ENCODE results near the gene ZFYVE21.
"Not testable (repeated sequence)": the region's sequence is repeated elsewhere in the genome, so short reads cannot be mapped to it uniquely, and the experiment has no call there.

ZFYVE21 gene

DNA sequence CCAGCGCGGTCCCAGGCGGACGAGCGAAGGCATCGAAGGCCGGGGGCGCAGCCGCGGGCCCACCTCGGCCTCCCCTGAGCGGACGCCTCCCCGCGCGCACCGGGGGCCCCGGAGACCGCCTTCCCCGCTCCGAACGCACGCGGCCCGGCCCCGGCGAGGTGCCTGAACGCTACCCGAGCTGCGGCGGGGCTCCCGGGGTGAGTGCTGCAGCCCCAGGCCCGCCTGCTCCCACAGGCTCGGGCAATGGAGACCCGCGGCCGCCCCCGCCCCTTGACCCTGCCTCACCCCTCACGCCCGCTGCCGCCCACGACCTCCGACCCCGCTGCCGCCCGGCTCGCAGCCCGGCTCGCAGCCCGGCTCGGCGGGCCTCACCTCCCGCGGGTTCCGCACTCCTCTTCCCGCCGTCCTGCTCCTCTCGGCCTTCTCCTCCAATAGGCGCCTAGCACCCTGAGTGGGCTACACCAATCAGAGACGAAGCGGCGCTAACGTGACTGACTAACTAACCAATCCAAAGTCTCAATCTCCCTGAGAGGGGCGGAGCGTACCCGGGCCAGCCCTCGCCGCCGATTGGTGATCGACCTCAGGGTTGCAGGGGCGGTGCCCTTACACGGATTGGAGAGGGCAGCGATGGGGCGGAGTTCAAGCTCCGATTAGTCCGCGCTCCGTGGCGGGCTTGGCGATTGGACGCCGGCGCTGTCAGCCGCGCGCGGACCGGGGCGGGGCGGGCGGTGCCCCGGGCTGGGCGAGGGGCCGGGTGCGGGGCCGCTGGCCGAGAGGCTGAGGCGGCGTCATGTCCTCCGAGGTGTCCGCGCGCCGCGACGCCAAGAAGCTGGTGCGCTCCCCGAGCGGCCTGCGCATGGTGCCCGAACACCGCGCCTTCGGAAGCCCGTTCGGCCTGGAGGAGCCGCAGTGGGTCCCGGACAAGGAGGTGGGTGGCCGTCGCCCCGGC, at the start of gene ZFYVE21, which contains the start of gene XRCC3:
ZFYVE21 (plus strand) TSS at position 759 of the 949 bp plus-strand sequence; CDS start at position 791, 32 bp downstream.
XRCC3 (minus strand) TSS at position 400 of the 949 bp plus-strand sequence. CDS start 4,364 bp downstream, outside the sequence.
- peak; percentile 100 for DNase-seq (ENCODE audit: low read depth)

DNA sequence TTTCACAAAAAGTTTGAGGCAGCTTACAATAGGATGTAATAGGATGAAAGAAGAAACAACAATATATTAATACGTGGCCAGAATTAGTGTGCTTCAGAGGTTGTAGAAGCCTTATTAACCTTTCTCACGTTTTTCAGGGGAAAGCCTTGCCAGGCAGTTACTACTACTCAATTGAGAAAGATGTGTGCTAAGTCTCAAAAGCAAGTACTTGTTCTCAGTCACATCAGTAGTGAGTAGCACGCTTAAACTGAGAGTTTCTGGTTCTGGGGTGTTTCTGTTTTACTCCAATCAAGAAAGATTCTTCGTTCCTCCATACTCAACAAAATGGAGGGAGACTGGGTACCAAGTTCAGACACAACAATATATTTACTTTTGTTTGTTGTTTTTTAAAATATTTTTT, 47.9 kb upstream of the ZFYVE21 start:
- DNase-seq (ENCODE audit: low read depth): no peak

DNA sequence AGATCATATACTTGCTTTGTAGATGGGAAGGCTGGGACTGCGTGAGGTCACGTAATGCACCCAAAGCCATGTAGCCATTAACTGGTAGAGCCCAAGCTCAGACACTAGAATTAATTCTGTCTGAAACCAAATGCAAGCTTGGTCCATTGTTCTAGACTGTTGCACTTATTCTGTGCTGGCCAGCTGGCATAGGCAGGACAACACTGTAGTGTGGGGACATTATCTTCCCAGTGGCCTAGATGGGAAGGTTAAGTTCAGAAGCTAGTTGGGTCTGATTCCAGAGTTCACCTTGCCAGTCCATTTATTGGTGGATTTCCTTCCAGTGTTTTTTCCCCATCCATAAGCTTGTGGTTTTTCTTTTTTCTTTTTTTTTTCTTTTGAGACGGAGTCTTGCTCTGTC, 47.5 kb upstream of the ZFYVE21 start:
- no peak for DNase-seq (ENCODE audit: low read depth)

GRCh38 chr14:103669370-103669769, 46.2 kb upstream of the ZFYVE21 start:
- DNase-seq (ENCODE audit: low read depth): no peak

DNA sequence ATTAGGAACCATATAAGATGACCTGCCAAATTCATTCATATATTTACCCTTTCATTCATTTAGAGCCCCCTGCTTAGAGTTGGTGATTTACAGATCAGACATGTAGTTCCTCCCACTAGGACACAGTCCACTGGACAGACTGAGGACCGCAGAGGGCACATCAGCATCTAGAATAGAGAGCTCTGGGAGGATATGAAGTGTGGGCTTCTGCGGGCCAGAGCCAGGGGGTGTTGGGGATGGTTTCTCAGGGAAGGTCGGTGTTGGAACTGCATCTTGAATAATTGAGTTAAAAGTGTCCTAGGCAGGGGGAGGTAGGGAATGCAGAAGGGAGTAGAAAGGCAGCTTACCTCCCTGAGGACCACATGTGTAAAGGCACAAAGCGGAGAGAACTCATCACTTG, 43.7 kb upstream of the ZFYVE21 start:
- no peak for DNase-seq (ENCODE audit: low read depth)

DNA sequence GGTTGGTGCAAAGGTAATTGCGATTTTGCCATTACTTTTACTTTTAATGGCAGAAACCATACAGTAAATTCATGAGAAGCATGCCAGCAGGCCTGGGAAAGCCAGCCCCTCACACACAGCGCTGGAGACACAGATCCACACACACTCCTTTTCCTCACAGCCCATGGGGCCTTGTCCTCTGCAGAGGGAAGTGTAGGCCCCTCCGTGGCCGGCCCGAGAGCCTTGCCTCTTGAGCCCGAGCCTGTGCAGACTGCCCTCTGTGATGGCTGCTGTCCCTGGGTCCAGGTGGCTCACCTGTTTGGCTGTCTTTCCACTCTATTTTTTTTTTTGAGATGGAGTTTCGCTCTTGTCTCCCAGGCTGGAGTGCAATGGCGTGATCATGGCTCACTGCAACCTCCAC, 39.7 kb upstream of the ZFYVE21 start:
- DNase-seq (ENCODE audit: low read depth): no peak

DNA sequence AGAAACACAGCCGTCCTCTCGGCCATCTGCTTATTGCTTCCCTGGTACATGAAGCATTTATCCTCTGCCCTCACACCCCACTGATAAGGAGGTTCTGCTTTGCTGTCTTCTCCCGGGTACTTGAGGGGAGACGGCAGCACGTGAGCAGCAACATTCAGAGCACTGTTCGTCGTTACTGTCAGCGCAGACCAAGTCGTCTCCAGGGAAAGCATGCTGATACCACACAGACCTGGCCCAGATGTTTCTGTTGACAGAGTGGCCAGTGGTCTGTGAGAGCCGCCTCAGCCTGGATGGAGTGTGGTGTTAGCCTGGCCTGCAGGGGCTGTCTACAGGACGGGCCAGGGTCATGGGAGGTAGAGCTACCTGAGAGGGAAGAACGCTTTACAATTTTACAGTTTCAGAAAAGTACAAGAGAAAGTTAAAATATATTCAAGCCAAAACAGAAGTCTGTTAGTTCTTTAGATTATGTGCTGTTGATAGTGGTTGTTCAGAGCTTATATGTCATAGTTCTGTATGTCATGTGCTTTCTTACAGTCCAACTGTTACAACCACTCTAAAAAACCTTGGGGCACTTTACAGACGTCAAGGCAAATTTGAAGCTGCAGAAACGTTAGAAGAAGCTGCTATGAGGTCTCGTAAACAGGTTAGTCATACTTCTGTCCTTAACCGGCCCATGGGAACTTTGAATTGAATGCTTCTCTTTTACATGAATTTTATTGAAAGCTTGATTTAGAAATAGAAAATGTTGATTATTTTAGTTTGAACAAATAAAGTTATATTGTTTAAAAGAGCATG, 38.5 kb upstream of the ZFYVE21 start:
- no peak for DNase-seq (ENCODE audit: low read depth)

DNA sequence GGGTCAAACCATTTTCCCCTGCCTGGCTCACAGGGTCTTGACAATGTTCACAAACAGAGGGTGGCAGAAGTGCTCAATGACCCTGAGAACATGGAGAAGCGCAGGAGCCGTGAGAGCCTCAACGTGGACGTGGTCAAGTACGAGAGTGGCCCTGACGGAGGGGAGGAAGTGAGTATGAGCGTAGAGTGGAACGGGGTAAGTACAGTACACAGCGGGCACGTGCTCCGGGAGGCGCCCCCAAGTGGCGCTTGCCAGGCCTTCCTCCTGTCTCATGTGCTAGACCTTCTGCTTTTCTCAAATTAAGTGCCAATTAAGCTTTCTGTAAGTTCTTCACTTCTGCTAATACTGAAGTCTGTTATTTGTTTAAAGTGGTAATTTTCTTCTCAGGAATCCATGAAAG, 36.3 kb upstream of the ZFYVE21 start:
- peak; percentile 52 for DNase-seq (ENCODE audit: low read depth)

GRCh38 chr14:103680491-103681231, 34.9 kb upstream of the ZFYVE21 start:
- DNase-seq (ENCODE audit: low read depth): no peak

- no peak for DNase-seq (ENCODE audit: low read depth)
Observed at GRCh38 chr14:103683139-103683538, 32.5 kb upstream of the ZFYVE21 start.

DNA sequence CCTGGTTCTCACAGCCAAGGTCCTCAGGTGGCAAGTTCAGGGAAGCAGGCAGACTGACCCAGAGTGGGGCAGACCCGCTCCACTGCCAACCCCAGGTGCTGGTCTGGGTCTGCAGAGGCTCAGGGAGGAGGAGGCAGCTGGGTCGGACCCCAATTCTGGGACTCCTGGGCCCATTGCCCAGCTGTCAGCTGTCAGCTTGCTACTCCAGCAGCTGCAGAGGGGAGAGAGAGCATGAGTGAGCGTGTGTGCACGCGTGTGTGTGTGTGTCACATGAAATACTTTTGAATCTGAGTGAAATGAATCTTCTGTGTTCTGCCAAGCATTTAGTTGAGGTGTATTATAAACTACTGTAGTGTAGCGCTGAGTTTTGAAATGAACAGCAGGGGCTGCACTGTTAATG, 31.1 kb upstream of the ZFYVE21 start:
- DNase-seq (ENCODE audit: low read depth): no peak

GRCh38 chr14:103684871-103685270, 30.7 kb upstream of the ZFYVE21 start:
- DNase-seq (ENCODE audit: low read depth): no peak

GRCh38 chr14:103685276-103686211, 30.1 kb upstream of the ZFYVE21 start:
- no peak for DNase-seq (ENCODE audit: low read depth)

- peak; percentile 54 for DNase-seq (ENCODE audit: low read depth)
Observed at GRCh38 chr14:103686831-103687485, 28.7 kb upstream of the ZFYVE21 start.

DNA sequence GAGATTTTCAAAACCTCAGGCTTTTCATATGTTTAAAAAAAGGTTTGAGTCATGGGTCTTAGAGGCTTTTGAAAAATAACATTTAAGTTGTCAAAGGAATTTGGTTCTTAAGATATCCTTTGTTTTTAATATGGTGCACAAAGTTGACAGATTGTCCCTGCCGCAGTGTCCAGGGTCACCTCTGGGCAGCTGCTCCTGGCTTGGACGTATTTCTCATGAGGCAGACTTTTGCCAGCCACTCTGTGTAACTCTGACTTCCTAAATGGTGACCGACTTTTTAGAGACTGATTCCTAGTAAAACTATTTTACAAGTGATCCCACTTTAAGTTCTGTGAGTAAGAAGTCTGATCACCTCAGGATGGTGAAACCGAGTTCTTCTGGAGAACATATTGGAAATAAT, 27.9 kb upstream of the ZFYVE21 start:
- no peak for DNase-seq (ENCODE audit: low read depth)

DNA sequence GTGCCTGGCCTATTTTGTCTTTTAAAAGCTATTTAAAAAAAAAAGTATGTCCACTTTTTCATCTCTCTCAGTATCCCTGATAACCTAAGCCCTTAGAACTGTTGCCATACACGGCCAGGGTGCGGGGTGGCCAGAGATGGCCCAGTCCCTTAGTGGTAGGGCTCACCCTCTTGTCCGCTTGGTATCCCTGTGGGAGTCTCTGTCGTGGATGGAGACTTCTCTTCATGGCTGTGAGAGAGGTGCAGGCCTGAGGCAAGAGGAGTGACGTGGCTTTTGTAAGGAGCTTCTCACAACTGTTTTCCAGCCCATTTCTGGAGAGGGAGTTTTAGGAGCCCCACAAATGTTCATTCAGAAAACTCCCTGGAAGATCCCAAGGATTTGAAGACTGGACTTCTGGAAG, 27.2 kb upstream of the ZFYVE21 start:
- DNase-seq (ENCODE audit: low read depth): peak; percentile 57

- DNase-seq (ENCODE audit: low read depth): peak; percentile 75
Observed at GRCh38 chr14:103688906-103689902, 26.4 kb upstream of the ZFYVE21 start.

DNA sequence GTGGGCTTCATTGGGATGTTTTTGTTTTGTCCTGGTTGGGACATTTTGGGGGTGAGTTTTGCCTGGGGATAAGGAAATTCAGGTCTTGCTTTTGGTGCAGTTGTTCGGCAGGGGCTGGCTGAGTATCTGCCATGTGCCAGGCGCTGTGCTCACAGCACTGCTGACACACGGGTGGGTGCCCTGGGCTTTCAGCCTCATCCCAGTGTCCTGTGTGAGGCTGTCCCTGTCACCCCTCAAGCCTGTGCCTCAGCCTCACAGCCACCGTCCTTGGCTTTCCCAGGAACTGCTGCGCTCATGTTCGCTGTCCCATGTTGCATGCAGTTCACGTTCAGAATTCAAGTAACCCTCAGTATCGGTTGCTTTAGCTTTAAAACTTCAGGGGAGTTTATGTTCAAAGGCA, 25.3 kb upstream of the ZFYVE21 start:
- DNase-seq (ENCODE audit: low read depth): no peak

GRCh38 chr14:103691655-103692054, 24.0 kb upstream of the ZFYVE21 start:
- DNase-seq (ENCODE audit: low read depth): not testable (repeated sequence)
